ENCODE results near the gene COL28A1.

Gene COL28A1

GRCh38 chr7:7435978-7436377 is 99.7 kb downstream of the COL28A1 start:
- H3K4me3 ChIP-seq (ENCODE audit: insufficient read length, low read depth): no peak overlapping the region
- no peaks in the 10 kb centered on the region for H3K9me3 ChIP-seq (ENCODE audit: insufficient read depth, low read length)
- TF ChIP-seq ZNF274 (IDR thresholded peaks at IDR 0.05; ENCODE audit: low read depth, low read length) (no peak), YY1 (IDR thresholded peaks at IDR 0.05; ENCODE audit: insufficient read depth, insufficient read length) (no peak), SUZ12 (IDR thresholded peaks at IDR 0.05; ENCODE audit: extremely low read depth, insufficient read depth, insufficient read length) (no peak)
- DNase-seq (ENCODE audit: low read depth, low spot score): no peak
- H3K4me1 ChIP-seq (ENCODE audit: insufficient read depth, insufficient read length): no peaks in the 10 kb centered on the region
- H3K9ac ChIP-seq (ENCODE audit: insufficient read length, low read depth): no peak overlapping the region
- no peaks in the 10 kb centered on the region for H3K36me3 ChIP-seq (ENCODE audit: insufficient read depth, insufficient read length, low read length)
- no peaks in the 10 kb centered on the region for H3K27me3 ChIP-seq (ENCODE audit: insufficient read depth, insufficient read length)

- TF ChIP-seq YY1 (IDR thresholded peaks at IDR 0.05; ENCODE audit: insufficient read depth, insufficient read length) (no peak), ZNF274 (IDR thresholded peaks at IDR 0.05; ENCODE audit: low read depth, low read length) (no peak), SUZ12 (IDR thresholded peaks at IDR 0.05; ENCODE audit: extremely low read depth, insufficient read depth, insufficient read length) (no peak)
- Histone ChIP-seq H3K4me3 (ENCODE audit: insufficient read length, low read depth) (no peak overlapping the region), H3K36me3 (ENCODE audit: insufficient read depth, insufficient read length, low read length) (no peaks in the 10 kb centered on the region), H3K4me1 (ENCODE audit: insufficient read depth, insufficient read length) (no peaks in the 10 kb centered on the region), H3K9ac (ENCODE audit: insufficient read length, low read depth) (no peak overlapping the region), H3K9me3 (ENCODE audit: insufficient read depth, low read length) (no peaks in the 10 kb centered on the region), H3K27me3 (ENCODE audit: insufficient read depth, insufficient read length) (no peaks in the 10 kb centered on the region)
- DNase-seq (ENCODE audit: low read depth, low spot score): no peak
Observed at GRCh38 chr7:7434329-7434728, 101.3 kb downstream of the COL28A1 start.

GRCh38 chr7:7433811-7434210 is 101.9 kb downstream of the COL28A1 start:
- Histone ChIP-seq H3K9ac (ENCODE audit: insufficient read length, low read depth) (no peak overlapping the region), H3K36me3 (ENCODE audit: insufficient read depth, insufficient read length, low read length) (no peaks in the 10 kb centered on the region), H3K4me1 (ENCODE audit: insufficient read depth, insufficient read length) (no peaks in the 10 kb centered on the region), H3K9me3 (ENCODE audit: insufficient read depth, low read length) (no peaks in the 10 kb centered on the region), H3K27me3 (ENCODE audit: insufficient read depth, insufficient read length) (no peaks in the 10 kb centered on the region), H3K4me3 (ENCODE audit: insufficient read length, low read depth) (no peak overlapping the region)
- no peak for TF ChIP-seq SUZ12 (IDR thresholded peaks at IDR 0.05; ENCODE audit: extremely low read depth, insufficient read depth, insufficient read length)
- TF ChIP-seq ZNF274 (IDR thresholded peaks at IDR 0.05; ENCODE audit: low read depth, low read length): no peak
- TF ChIP-seq YY1 (IDR thresholded peaks at IDR 0.05; ENCODE audit: insufficient read depth, insufficient read length): no peak
- no peak for DNase-seq (ENCODE audit: low read depth, low spot score)

GRCh38 chr7:7432979-7433378 is 102.7 kb downstream of the COL28A1 start:
- DNase-seq (ENCODE audit: low read depth, low spot score): no peak
- H3K4me1 ChIP-seq (ENCODE audit: insufficient read depth, insufficient read length): no peaks in the 10 kb centered on the region
- no peak overlapping the region for H3K9ac ChIP-seq (ENCODE audit: insufficient read length, low read depth)
- H3K27me3 ChIP-seq (ENCODE audit: insufficient read depth, insufficient read length): no peaks in the 10 kb centered on the region
- H3K4me3 ChIP-seq (ENCODE audit: insufficient read length, low read depth): no peak overlapping the region
- H3K36me3 ChIP-seq (ENCODE audit: insufficient read depth, insufficient read length, low read length): no peaks in the 10 kb centered on the region
- no peak for TF ChIP-seq ZNF274 (IDR thresholded peaks at IDR 0.05; ENCODE audit: low read depth, low read length)
- TF ChIP-seq SUZ12 (IDR thresholded peaks at IDR 0.05; ENCODE audit: extremely low read depth, insufficient read depth, insufficient read length): no peak
- no peak for TF ChIP-seq YY1 (IDR thresholded peaks at IDR 0.05; ENCODE audit: insufficient read depth, insufficient read length)
- no peaks in the 10 kb centered on the region for H3K9me3 ChIP-seq (ENCODE audit: insufficient read depth, low read length)

GRCh38 chr7:7428806-7429205 is 106.9 kb downstream of the COL28A1 start:
- Histone ChIP-seq H3K4me3 (ENCODE audit: insufficient read length, low read depth) (no peak overlapping the region), H3K9ac (ENCODE audit: insufficient read length, low read depth) (no peak overlapping the region), H3K4me1 (ENCODE audit: insufficient read depth, insufficient read length) (no peaks in the 10 kb centered on the region), H3K36me3 (ENCODE audit: insufficient read depth, insufficient read length, low read length) (no peaks in the 10 kb centered on the region), H3K9me3 (ENCODE audit: insufficient read depth, low read length) (no peaks in the 10 kb centered on the region), H3K27me3 (ENCODE audit: insufficient read depth, insufficient read length) (no peaks in the 10 kb centered on the region)
- TF ChIP-seq SUZ12 (IDR thresholded peaks at IDR 0.05; ENCODE audit: extremely low read depth, insufficient read depth, insufficient read length) (no peak), ZNF274 (IDR thresholded peaks at IDR 0.05; ENCODE audit: low read depth, low read length) (no peak), YY1 (IDR thresholded peaks at IDR 0.05; ENCODE audit: insufficient read depth, insufficient read length) (no peak)
- no peak for DNase-seq (ENCODE audit: low read depth, low spot score)

GRCh38 chr7:7427363-7427762 is 108.3 kb downstream of the COL28A1 start:
- Histone ChIP-seq H3K4me3 (ENCODE audit: insufficient read length, low read depth) (no peak overlapping the region), H3K9ac (ENCODE audit: insufficient read length, low read depth) (no peak overlapping the region), H3K4me1 (ENCODE audit: insufficient read depth, insufficient read length) (no peaks in the 10 kb centered on the region), H3K27me3 (ENCODE audit: insufficient read depth, insufficient read length) (no peaks in the 10 kb centered on the region), H3K36me3 (ENCODE audit: insufficient read depth, insufficient read length, low read length) (no peaks in the 10 kb centered on the region), H3K9me3 (ENCODE audit: insufficient read depth, low read length) (no peaks in the 10 kb centered on the region)
- DNase-seq (ENCODE audit: low read depth, low spot score): no peak
- no peak for TF ChIP-seq YY1 (IDR thresholded peaks at IDR 0.05; ENCODE audit: insufficient read depth, insufficient read length)
- no peak for TF ChIP-seq SUZ12 (IDR thresholded peaks at IDR 0.05; ENCODE audit: extremely low read depth, insufficient read depth, insufficient read length)
- TF ChIP-seq ZNF274 (IDR thresholded peaks at IDR 0.05; ENCODE audit: low read depth, low read length): no peak

- no peaks in the 10 kb centered on the region for H3K36me3 ChIP-seq (ENCODE audit: insufficient read depth, insufficient read length, low read length)
- H3K27me3 ChIP-seq (ENCODE audit: insufficient read depth, insufficient read length): no peaks in the 10 kb centered on the region
- TF ChIP-seq SUZ12 (IDR thresholded peaks at IDR 0.05; ENCODE audit: extremely low read depth, insufficient read depth, insufficient read length) (no peak), YY1 (IDR thresholded peaks at IDR 0.05; ENCODE audit: insufficient read depth, insufficient read length) (no peak), ZNF274 (IDR thresholded peaks at IDR 0.05; ENCODE audit: low read depth, low read length) (no peak)
- DNase-seq (ENCODE audit: low read depth, low spot score): no peak
- H3K4me1 ChIP-seq (ENCODE audit: insufficient read depth, insufficient read length): no peaks in the 10 kb centered on the region
- no peak overlapping the region for H3K4me3 ChIP-seq (ENCODE audit: insufficient read length, low read depth)
- no peaks in the 10 kb centered on the region for H3K9me3 ChIP-seq (ENCODE audit: insufficient read depth, low read length)
- no peak overlapping the region for H3K9ac ChIP-seq (ENCODE audit: insufficient read length, low read depth)
Observed at GRCh38 chr7:7426676-7427075, 109.0 kb downstream of the COL28A1 start.

Data from NT2/D1 (cell line).